H9 (cell line): ENCODE results near the gene RAB31. TPM values are rescaled to one million over a fixed set of nuclear protein-coding genes. Genes with fewer than 3 reads are reported as not detected.

Source experiments
- DNase-seq: peaks from one replicate; pipeline ENCODE4 v3.0.0-alpha.2; 2017
- H2AFZ ChIP-seq: one replicate; pipeline ENCODE4 v1.6.1; 2013; ENCODE audit warnings: mild to moderate bottlenecking, low read length, control low read depth, moderate library complexity
- H2AK5ac ChIP-seq: 2 replicates; pipeline ENCODE4 v1.6.1; 2013; ENCODE audit warnings: low read length, control low read depth, mixed read lengths; ENCODE audit not compliant: insufficient read length
- H2BK120ac ChIP-seq: one replicate; pipeline ENCODE4 v1.6.1; 2013; ENCODE audit warnings: low read depth, mild to moderate bottlenecking, low read length, control low read depth, inconsistent platforms; ENCODE audit not compliant: poor library complexity, severe bottlenecking
- H2BK12ac ChIP-seq: 2 replicates; pipeline ENCODE4 v1.6.1; 2013; ENCODE audit warnings: low read length, control low read depth, mixed read lengths, low read depth; ENCODE audit not compliant: insufficient read length
- H2BK15ac ChIP-seq: 2 replicates; pipeline ENCODE4 v1.6.1; 2013; ENCODE audit warnings: low read depth, low read length, control low read depth
- H2BK20ac ChIP-seq: one replicate; pipeline ENCODE4 v1.6.1; 2013; ENCODE audit warnings: low read depth, mild to moderate bottlenecking, low read length, control low read depth, inconsistent platforms; ENCODE audit not compliant: poor library complexity, severe bottlenecking
- H2BK5ac ChIP-seq: 2 replicates; pipeline ENCODE4 v1.6.1; 2013; ENCODE audit warnings: low read length, control low read depth, mixed read lengths; ENCODE audit not compliant: insufficient read length
- H3K14ac ChIP-seq: 2 replicates; pipeline ENCODE4 v1.6.1; 2013; ENCODE audit warnings: low read length, control low read depth; ENCODE audit not compliant: insufficient read depth
- H3K18ac ChIP-seq: 2 replicates; pipeline ENCODE4 v1.6.1; 2013; ENCODE audit warnings: low read depth, mild to moderate bottlenecking, mixed read lengths, low read length, control low read depth; ENCODE audit not compliant: insufficient read length
- H3K23ac ChIP-seq: 2 replicates; pipeline ENCODE4 v1.6.1; 2013; ENCODE audit warnings: low read length, control low read depth, mixed read lengths, low read depth; ENCODE audit not compliant: insufficient read length
- H3K23me2 ChIP-seq: 2 replicates; pipeline ENCODE4 v1.6.1; 2013; ENCODE audit warnings: low read depth, mild to moderate bottlenecking, mixed read lengths, low read length, control low read depth; ENCODE audit not compliant: insufficient read length, poor library complexity, severe bottlenecking
- H3K27ac ChIP-seq: 2 replicates; pipeline ENCODE4 v1.5.1; 2013; ENCODE audit warnings: low read length, control low read depth, mixed read lengths, low read depth; ENCODE audit not compliant: insufficient read length
- H3K27me3 ChIP-seq: 2 replicates; pipeline ENCODE4 v1.6.1; 2013; ENCODE audit warnings: low read length, control low read depth, inconsistent platforms; ENCODE audit not compliant: insufficient read depth
- H3K4ac ChIP-seq: 2 replicates; pipeline ENCODE4 v1.6.1; 2013; ENCODE audit warnings: low read depth, mild to moderate bottlenecking, control low read depth, inconsistent platforms, low read length, moderate library complexity
- H3K4me1 ChIP-seq: 2 replicates; pipeline ENCODE4 v1.6.1; 2013; ENCODE audit warnings: low read length, control low read depth, inconsistent platforms; ENCODE audit not compliant: insufficient read depth
- H3K4me2 ChIP-seq: 2 replicates; pipeline ENCODE4 v1.6.1; 2013; ENCODE audit warnings: low read length, control low read depth, mixed read lengths; ENCODE audit not compliant: insufficient read length, insufficient read depth
- H3K56ac ChIP-seq: 2 replicates; pipeline ENCODE4 v1.6.1; 2013; ENCODE audit warnings: low read depth, mild to moderate bottlenecking, mixed read lengths, low read length, control low read depth; ENCODE audit not compliant: insufficient read length
- H3K79me1 ChIP-seq: 2 replicates; pipeline ENCODE4 v1.6.1; 2013; ENCODE audit warnings: low read depth, mild to moderate bottlenecking, moderate library complexity, low read length, control low read depth, inconsistent platforms; ENCODE audit not compliant: insufficient read depth, poor library complexity, severe bottlenecking
- H3K79me2 ChIP-seq: 2 replicates; pipeline ENCODE4 v1.6.1; 2013; ENCODE audit warnings: low read length, control low read depth, inconsistent platforms; ENCODE audit not compliant: insufficient read depth
- H3K9ac ChIP-seq: 2 replicates; pipeline ENCODE4 v1.6.1; 2013; ENCODE audit warnings: low read length, control low read depth, mixed read lengths; ENCODE audit not compliant: insufficient read length; ENCODE audit errors: extremely low read depth
- H3K9me3 ChIP-seq: one replicate; pipeline ENCODE4 v1.6.1; 2013; ENCODE audit warnings: low read depth, low read length, inconsistent platforms; ENCODE audit not compliant: control insufficient read depth
- H3T11ph ChIP-seq: one replicate; pipeline ENCODE4 v1.6.1; 2013; ENCODE audit warnings: mild to moderate bottlenecking, low read length, control low read depth, inconsistent platforms
- H4K20me1 ChIP-seq: one replicate; pipeline ENCODE4 v1.6.1; 2013; ENCODE audit not compliant: control insufficient read depth, insufficient read length, insufficient read depth
- H4K5ac ChIP-seq: 2 replicates; pipeline ENCODE4 v1.6.1; 2013; ENCODE audit warnings: low read depth, mild to moderate bottlenecking, mixed read lengths, low read length, control low read depth; ENCODE audit not compliant: insufficient read length
- H4K8ac ChIP-seq: replicated peaks from 2 replicates; pipeline ENCODE4 v1.6.1; 2013; ENCODE audit warnings: low read length, control low read depth, mixed read lengths, low read depth; ENCODE audit not compliant: insufficient read length
- H4K91ac ChIP-seq: 2 replicates; pipeline ENCODE4 v1.6.1; 2013; ENCODE audit warnings: low read depth, mild to moderate bottlenecking, moderate library complexity, mixed read lengths, low read length, control low read depth; ENCODE audit not compliant: insufficient read length
- H3K27ac Mint-ChIP-seq, 3 experiments: 2 replicates in 2 of 3; 3 replicates in 1 of 3; pipeline ENCODE4 v1.8.0; 2020 to 2021; ENCODE audit warnings: mixed read lengths in 3 of 3, mild to moderate bottlenecking in 1 of 3, moderate library complexity in 1 of 3
- H3K27me3 Mint-ChIP-seq: 2 replicates; pipeline ENCODE4 v1.8.0; 2021; ENCODE audit warnings: low read depth, mild to moderate bottlenecking, moderate library complexity, mixed read lengths
- H3K36me3 Mint-ChIP-seq, 3 experiments: 2 replicates in 2 of 3; 3 replicates in 1 of 3; pipeline ENCODE4 v1.8.0; 2020 to 2021; ENCODE audit warnings: low read depth in 3 of 3, mixed read lengths in 3 of 3; ENCODE audit not compliant: insufficient read depth in 1 of 3
- H3K4me1 Mint-ChIP-seq, 2 experiments: 2 replicates each; pipeline ENCODE4 v1.8.0; 2020; ENCODE audit warnings: mixed read lengths in 2 of 2
- H3K4me3 Mint-ChIP-seq, 2 experiments: 2 replicates in 1 of 2; 3 replicates in 1 of 2; pipeline ENCODE4 v1.8.0; 2020 to 2021; ENCODE audit warnings: mild to moderate bottlenecking in 2 of 2, mixed read lengths in 2 of 2, moderate library complexity in 1 of 2
- H3K9me3 Mint-ChIP-seq, 2 experiments: 2 replicates in 1 of 2; 3 replicates in 1 of 2; pipeline ENCODE4 v1.8.0; 2020; ENCODE audit warnings: mild to moderate bottlenecking in 2 of 2, mixed read lengths in 2 of 2, moderate library complexity in 1 of 2
- WGBS: extraction: QIAGEN DNeasy Blood & Tissue Kit; methylation state at CpG from one replicate; pipeline ENCODE4 v1.1.7; 2013; ENCODE audit warnings: missing lambda C conversion rate, low lambda C conversion rate, mixed read lengths; ENCODE audit not compliant: insufficient read length; ENCODE audit errors: extremely low coverage; 5-methylcytosine and 5-hydroxymethylcytosine counted together
- total RNA-seq: library from RNA; stranded (reverse); gene quantifications from 2 replicates; pipeline ENCODE4 v1.2.1, GENCODE V29; 2021
- TF ChIP-seq, protein P1 (sequence below): fragments of 200-600 bp; sonication (generic); conservative IDR thresholded peaks from 3 replicates; pipeline ENCODE4 v1.8.0; 2021; ENCODE audit warnings: antibody characterized with exemption, mild to moderate bottlenecking

The RAB31 gene
- total RNA-seq, 1 experiment from 2014 or later, result 22.4 TPM

GRCh38 chr18:9902832-9903231 is 194.7 kb downstream of the RAB31 start:
- no peak overlapping the region for H3K4ac ChIP-seq
- no peaks in the 10 kb centered on the region for H4K20me1 ChIP-seq
- no peaks in the 10 kb centered on the region for H3K27me3 ChIP-seq
- no peak overlapping the region for H2BK5ac ChIP-seq
- H3K79me1 ChIP-seq, result no peaks in the 10 kb centered on the region
- peaks cover 0 to 3% of the 10 kb centered on the region in 2 experiments; a peak in 1 of 5 replicates for H3K9me3 Mint-ChIP-seq
- no peak overlapping the region for H2AFZ ChIP-seq
- no peak overlapping the region for H2BK20ac ChIP-seq
- H4K8ac ChIP-seq, result no peak overlapping the region
- TF ChIP-seq, protein P1, sequence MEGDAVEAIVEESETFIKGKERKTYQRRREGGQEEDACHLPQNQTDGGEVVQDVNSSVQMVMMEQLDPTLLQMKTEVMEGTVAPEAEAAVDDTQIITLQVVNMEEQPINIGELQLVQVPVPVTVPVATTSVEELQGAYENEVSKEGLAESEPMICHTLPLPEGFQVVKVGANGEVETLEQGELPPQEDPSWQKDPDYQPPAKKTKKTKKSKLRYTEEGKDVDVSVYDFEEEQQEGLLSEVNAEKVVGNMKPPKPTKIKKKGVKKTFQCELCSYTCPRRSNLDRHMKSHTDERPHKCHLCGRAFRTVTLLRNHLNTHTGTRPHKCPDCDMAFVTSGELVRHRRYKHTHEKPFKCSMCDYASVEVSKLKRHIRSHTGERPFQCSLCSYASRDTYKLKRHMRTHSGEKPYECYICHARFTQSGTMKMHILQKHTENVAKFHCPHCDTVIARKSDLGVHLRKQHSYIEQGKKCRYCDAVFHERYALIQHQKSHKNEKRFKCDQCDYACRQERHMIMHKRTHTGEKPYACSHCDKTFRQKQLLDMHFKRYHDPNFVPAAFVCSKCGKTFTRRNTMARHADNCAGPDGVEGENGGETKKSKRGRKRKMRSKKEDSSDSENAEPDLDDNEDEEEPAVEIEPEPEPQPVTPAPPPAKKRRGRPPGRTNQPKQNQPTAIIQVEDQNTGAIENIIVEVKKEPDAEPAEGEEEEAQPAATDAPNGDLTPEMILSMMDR, result no peak
- no peak overlapping the region for H3K18ac ChIP-seq
- H4K91ac ChIP-seq, result no peak overlapping the region
- no peak overlapping the region for H2BK12ac ChIP-seq
- H3K9ac ChIP-seq, result no peak overlapping the region
- H3K14ac ChIP-seq, result no peak overlapping the region
- no peak overlapping the region for H3K4me2 ChIP-seq
- no peak overlapping the region for H3K4me3 Mint-ChIP-seq
- no peak overlapping the region for H2BK15ac ChIP-seq
- no peak overlapping the region for H3K27ac Mint-ChIP-seq
- no peak overlapping the region for H3K27ac ChIP-seq
- no peak overlapping the region for H2AK5ac ChIP-seq
- H3K27me3 Mint-ChIP-seq, result peaks cover 2% of the 10 kb centered on the region; the same call in 1 of the 2 replicates
- no peak overlapping the region for H4K5ac ChIP-seq
- H3T11ph ChIP-seq, result no peak overlapping the region
- H3K79me2 ChIP-seq, result no peaks in the 10 kb centered on the region
- no peak overlapping the region for H3K23ac ChIP-seq
- H3K9me3 ChIP-seq, result no peaks in the 10 kb centered on the region
- H3K4me1 ChIP-seq, result peaks cover 3% of the 10 kb centered on the region; the same call in 1 of the 2 replicates
- H3K23me2 ChIP-seq, result no peaks in the 10 kb centered on the region
- WGBS, result no CpG with 5 or more reads among the region's 10 CpGs
- no peak overlapping the region for H2BK120ac ChIP-seq
- no peak overlapping the region for H3K56ac ChIP-seq
- no peak for DNase-seq
- H3K36me3 Mint-ChIP-seq, result no peaks in the 10 kb centered on the region
- H3K4me1 Mint-ChIP-seq, result peaks cover 11 to 16% of the 10 kb centered on the region in 2 experiments
